Measurements from ENCODE around the gene SOBP.

SOBP gene

GRCh38 chr6:107652526-107653182 lies 162.7 kb downstream of the SOBP start:
- DNase-seq (ENCODE audit: extremely low read depth, low read depth) = no peak
- H3K4me3 ChIP-seq (replicated peaks; ENCODE audit: low read depth, low read length) = no peak overlapping the region
- no peak for TF ChIP-seq CTCF (IDR thresholded peaks at IDR 0.05; ENCODE audit: low read depth, low read length, missing control alignments)

GRCh38 chr6:107653183-107653580 lies 163.3 kb downstream of the SOBP start:
- DNase-seq (ENCODE audit: extremely low read depth, low read depth) = no peak
- TF ChIP-seq CTCF (IDR thresholded peaks at IDR 0.05; ENCODE audit: low read depth, low read length, missing control alignments) = no peak

GRCh38 chr6:107653861-107654394 lies 164.0 kb downstream of the SOBP start:
- TF ChIP-seq CTCF (IDR thresholded peaks at IDR 0.05; ENCODE audit: low read depth, low read length, missing control alignments) = no peak
- H3K4me3 ChIP-seq (replicated peaks; ENCODE audit: low read depth, low read length) = no peak overlapping the region
- DNase-seq (ENCODE audit: extremely low read depth, low read depth) = no peak

More at GRCh38 chr6:107653183-107653580, 163.3 kb downstream of the SOBP start:
- H3K4me3 ChIP-seq (replicated peaks; ENCODE audit: low read depth, low read length) = no peak overlapping the region

GRCh38 chr6:107654764-107655163 lies 164.8 kb downstream of the SOBP start:
- TF ChIP-seq CTCF (IDR thresholded peaks at IDR 0.05; ENCODE audit: low read depth, low read length, missing control alignments) = no peak
- DNase-seq (ENCODE audit: extremely low read depth, low read depth) = no peak
- H3K4me3 ChIP-seq (replicated peaks; ENCODE audit: low read depth, low read length) = no peak overlapping the region

- peak; percentile 12 for TF ChIP-seq CTCF (IDR thresholded peaks at IDR 0.05; ENCODE audit: low read depth, low read length, missing control alignments)
- DNase-seq (ENCODE audit: extremely low read depth, low read depth) = no peak
- H3K4me3 ChIP-seq (replicated peaks; ENCODE audit: low read depth, low read length) = no peak overlapping the region
Measured at GRCh38 chr6:107655245-107655644, 165.3 kb downstream of the SOBP start.

- no peak for TF ChIP-seq CTCF (IDR thresholded peaks at IDR 0.05; ENCODE audit: low read depth, low read length, missing control alignments)
- H3K4me3 ChIP-seq (replicated peaks; ENCODE audit: low read depth, low read length) = no peak overlapping the region
- no peak for DNase-seq (ENCODE audit: extremely low read depth, low read depth)
Measured at GRCh38 chr6:107655864-107656263, 165.9 kb downstream of the SOBP start.
